ENCODE data around the gene GRID1. TPM values are rescaled to one million over a fixed set of nuclear protein-coding genes. Genes with fewer than 3 reads are reported as not detected.

Gene GRID1
- total RNA-seq, 4 donors from 2014 or later: 0.88 to 7.3 (median 4.1) TPM

DNA sequence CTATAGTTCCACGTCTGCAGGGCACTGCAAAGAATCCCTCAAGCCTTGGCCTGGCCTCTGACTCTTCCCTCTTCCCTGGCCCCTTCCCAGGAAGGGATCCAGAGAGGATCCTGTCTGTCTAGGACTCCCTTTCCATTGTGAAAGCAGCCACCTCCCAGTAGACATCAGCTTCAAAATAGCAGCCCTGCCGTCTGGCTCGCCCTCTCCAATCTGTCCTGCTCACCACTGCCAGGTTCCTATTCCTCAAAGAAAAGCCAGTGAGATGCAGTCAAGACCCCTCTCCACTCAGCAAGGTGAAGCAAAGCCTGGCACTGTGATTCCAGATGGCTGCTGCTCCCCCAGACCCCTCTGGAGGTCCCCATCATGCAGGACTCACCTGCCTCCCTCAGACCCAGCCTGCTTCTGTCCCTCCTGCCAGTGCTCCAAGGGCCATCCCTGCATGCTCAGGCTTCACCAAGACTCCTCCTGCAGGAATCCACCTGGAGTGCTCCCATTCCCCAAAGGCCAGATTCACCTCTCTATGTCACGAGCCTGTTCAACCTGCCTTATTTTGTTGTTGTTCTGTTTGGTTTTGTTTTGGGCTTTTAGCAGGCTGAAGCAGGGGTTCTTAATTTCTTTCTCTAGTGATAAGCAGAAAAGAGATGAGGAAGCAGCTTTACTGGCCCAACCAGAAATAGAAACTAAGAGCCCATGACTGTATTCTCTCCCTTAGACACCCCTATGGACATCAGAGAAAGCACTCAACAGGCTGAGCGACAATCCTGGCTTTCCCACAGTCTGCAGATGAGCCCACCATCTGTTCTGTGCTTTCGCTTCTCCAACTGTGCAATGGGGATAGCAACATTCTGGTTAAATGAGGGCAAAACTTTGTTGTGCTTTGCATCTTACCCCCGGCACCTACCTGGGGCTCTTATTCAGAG lies 305.1 kb downstream of the GRID1 start:
- TF ChIP-seq POLR2A (IDR thresholded peaks at IDR 0.05): no peak
- TF ChIP-seq, protein P1, sequence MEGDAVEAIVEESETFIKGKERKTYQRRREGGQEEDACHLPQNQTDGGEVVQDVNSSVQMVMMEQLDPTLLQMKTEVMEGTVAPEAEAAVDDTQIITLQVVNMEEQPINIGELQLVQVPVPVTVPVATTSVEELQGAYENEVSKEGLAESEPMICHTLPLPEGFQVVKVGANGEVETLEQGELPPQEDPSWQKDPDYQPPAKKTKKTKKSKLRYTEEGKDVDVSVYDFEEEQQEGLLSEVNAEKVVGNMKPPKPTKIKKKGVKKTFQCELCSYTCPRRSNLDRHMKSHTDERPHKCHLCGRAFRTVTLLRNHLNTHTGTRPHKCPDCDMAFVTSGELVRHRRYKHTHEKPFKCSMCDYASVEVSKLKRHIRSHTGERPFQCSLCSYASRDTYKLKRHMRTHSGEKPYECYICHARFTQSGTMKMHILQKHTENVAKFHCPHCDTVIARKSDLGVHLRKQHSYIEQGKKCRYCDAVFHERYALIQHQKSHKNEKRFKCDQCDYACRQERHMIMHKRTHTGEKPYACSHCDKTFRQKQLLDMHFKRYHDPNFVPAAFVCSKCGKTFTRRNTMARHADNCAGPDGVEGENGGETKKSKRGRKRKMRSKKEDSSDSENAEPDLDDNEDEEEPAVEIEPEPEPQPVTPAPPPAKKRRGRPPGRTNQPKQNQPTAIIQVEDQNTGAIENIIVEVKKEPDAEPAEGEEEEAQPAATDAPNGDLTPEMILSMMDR (IDR thresholded peaks at IDR 0.05): no peak
- Histone ChIP-seq H3K27me3 (no peaks in the 10 kb centered on the region), H3K9me3 (no peaks in the 10 kb centered on the region), H3K4me3 (no peak overlapping the region), H3K27ac (no peak overlapping the region), H3K36me3 (no peaks in the 10 kb centered on the region), H3K4me1 (no peaks in the 10 kb centered on the region)
- no peak for DNase-seq
- intact Hi-C loops (cut with DNase I; ENCODE audit: low total_unique reads): no loop called here

DNA sequence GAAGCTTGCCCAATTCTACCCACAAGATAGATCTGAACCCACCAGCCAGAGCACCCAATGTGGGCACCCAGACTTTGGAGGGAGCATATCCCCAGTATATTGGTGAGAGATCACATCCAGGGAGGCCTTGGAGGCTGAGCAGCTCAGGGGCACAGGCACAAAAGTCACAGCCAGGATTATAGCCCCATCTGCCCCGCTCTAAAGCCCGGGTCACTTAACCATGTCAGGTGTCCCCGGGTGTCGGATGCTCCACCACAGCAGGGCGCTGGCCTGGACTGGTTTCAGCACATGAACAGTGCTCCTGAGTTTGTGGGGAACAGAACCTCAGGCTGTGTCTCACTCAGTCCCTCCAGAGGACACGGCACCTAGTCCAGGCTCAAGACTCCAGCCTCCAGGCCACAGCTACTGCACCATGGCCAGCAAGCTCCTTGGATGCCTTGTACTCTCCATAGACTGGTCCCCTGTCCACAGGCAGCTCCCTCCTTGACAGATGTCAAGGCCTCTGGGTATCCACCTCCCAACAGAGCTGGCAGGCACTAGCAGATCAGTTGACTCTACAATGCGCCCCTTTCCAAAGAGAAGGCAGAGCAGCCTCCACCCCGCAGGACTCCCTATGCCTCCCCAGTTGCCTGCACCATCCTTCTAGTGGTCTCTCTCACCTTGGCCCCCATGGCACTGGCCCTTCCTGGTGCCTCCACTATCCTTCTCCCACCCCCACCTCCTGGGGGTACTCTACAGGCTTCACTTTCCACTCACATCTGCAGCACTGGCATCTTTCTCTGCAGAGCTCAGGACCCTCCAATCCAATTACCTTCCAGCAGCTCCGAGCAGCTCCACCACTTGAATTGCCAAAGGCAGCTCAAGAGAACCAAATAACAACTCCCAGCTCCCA lies 306.0 kb downstream of the GRID1 start:
- intact Hi-C loops (cut with DNase I; ENCODE audit: low total_unique reads): no loop called here
- no peak overlapping the region for H3K4me3 ChIP-seq
- H3K36me3 ChIP-seq: no peaks in the 10 kb centered on the region
- no peak for TF ChIP-seq POLR2A (IDR thresholded peaks at IDR 0.05)
- TF ChIP-seq, protein P1 (IDR thresholded peaks at IDR 0.05): no peak
- H3K4me1 ChIP-seq: no peaks in the 10 kb centered on the region
- no peak for DNase-seq
- no peaks in the 10 kb centered on the region for H3K27me3 ChIP-seq
- H3K27ac ChIP-seq: no peak overlapping the region
- no peaks in the 10 kb centered on the region for H3K9me3 ChIP-seq

DNA sequence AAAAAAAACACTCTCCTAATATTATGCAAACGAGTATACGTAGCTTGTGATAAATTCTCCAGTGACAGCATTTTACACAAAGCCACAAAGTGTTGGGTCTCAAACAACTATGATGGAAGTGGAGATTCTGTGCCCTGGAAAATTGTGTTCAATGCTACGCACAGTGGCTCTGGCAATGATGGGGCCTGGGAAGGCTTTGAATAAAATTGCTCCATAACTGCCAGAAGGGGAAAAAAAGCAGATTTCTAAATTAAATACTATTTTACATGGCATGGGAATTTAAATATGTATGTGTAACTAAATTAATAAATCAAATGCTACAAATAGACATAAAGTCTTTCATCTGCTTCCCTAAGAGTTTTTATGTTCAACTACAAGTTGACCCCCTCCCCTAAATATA lies 306.7 kb downstream of the GRID1 start:
- DNase-seq: no peak
- Histone ChIP-seq H3K27me3 (no peaks in the 10 kb centered on the region), H3K27ac (no peak overlapping the region), H3K4me3 (no peak overlapping the region), H3K4me1 (no peaks in the 10 kb centered on the region), H3K36me3 (no peaks in the 10 kb centered on the region), H3K9me3 (no peaks in the 10 kb centered on the region)
- TF ChIP-seq POLR2A (IDR thresholded peaks at IDR 0.05): no peak
- TF ChIP-seq, protein P1 (IDR thresholded peaks at IDR 0.05): no peak
- intact Hi-C loops (cut with DNase I; ENCODE audit: low total_unique reads): no loop called here

DNA sequence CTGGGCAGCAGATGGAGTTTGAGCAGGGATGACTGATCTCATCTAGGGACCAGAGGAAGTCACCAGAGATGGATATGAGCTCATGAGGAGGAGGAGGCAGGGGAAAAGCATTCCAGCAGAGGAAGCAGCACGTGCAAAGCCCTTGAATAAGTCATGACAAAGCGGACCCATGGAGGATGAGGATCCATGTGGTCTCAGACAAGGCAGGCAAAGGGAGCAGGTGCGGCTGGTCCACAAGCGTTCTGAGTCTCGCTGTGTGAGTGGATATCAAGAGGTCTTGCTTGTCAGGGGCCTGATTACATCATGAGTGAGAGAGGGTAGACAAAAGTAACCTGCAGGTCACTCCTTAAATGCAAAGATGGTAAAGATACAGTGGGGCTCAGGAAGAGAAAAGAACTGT lies 307.6 kb downstream of the GRID1 start:
- intact Hi-C loops (cut with DNase I; ENCODE audit: low total_unique reads): no loop called here
- no peaks in the 10 kb centered on the region for H3K27me3 ChIP-seq
- TF ChIP-seq POLR2A (IDR thresholded peaks at IDR 0.05): no peak
- TF ChIP-seq, protein P1 (IDR thresholded peaks at IDR 0.05): no peak
- no peaks in the 10 kb centered on the region for H3K9me3 ChIP-seq
- H3K27ac ChIP-seq: no peak overlapping the region
- H3K36me3 ChIP-seq: no peaks in the 10 kb centered on the region
- H3K4me3 ChIP-seq: no peak overlapping the region
- H3K4me1 ChIP-seq: no peaks in the 10 kb centered on the region
- DNase-seq: no peak

DNA sequence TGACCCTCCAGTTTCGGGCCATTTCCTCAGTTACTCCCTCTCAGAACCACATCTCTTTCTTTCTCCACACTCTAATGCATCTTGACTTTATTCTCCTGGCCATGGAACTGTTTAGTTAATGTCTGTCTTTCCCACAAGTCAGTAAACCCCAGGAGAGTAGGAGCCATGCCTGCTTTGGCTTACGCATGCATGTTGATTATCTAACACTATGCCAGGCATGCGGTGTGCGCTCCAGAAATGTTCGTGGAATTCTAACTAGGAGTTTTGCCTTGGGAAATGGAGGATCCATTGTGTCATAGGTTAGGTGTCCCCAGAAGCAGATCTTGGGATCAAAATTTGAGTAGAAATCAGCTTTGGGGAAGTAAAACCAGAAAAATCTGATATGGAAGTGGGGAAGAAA lies 308.9 kb downstream of the GRID1 start:
- no peaks in the 10 kb centered on the region for H3K36me3 ChIP-seq
- no peak overlapping the region for H3K4me3 ChIP-seq
- H3K27ac ChIP-seq: no peak overlapping the region
- no peak for DNase-seq
- no peaks in the 10 kb centered on the region for H3K4me1 ChIP-seq
- intact Hi-C loops (cut with DNase I; ENCODE audit: low total_unique reads): no loop called here
- TF ChIP-seq POLR2A (IDR thresholded peaks at IDR 0.05): no peak
- TF ChIP-seq, protein P1 (IDR thresholded peaks at IDR 0.05): no peak
- H3K9me3 ChIP-seq: no peaks in the 10 kb centered on the region
- no peaks in the 10 kb centered on the region for H3K27me3 ChIP-seq
